Measurements from ENCODE around the gene ONECUT1.
A peak's percentile ranks its signal among the peaks of the same experiment; 100 is the strongest.

ONECUT1 gene

GRCh38 chr15:52783929-52784798 is 6.0 kb downstream of the ONECUT1 start:
- DNase-seq, result peak in 3 of 56 donors; percentile 10 to 51 (median 28)

DNA sequence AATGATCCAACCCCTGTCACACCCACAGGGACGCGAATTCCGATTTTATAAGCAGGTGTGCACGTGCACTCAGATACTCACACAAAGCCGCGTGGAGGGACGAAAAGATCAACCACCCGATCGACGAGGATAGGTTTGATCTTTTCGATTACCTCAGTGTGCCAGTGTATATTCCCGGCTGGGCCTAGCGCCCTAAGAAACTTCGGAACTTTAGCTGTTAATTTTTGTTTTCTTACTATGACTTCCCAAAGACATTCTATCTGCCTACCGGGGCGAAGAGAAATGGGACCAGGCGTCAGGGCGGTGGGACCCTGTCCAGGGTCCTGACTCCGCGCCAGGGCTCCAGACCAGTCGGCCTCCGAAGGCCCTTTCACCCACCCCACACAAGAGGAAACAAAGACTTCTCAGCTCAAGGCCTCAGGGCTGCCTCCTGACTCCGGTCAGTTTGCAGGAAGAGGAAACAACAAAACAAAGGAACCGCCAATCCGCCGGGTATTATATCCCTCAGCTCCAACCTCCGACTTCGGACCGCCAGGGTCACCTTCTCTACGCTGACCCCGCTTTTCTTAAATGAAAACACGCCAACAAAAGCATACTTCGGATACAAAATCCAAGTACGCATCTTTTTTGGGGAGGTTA is 6.8 kb downstream of the ONECUT1 start:
- DNase-seq, result peak in 3 of 56 donors; percentile 14 to 23 (median 22)

GRCh38 chr15:52782514-52782913 is 7.6 kb downstream of the ONECUT1 start:
- DNase-seq, result no peak

- peak in 38 of 56 donors; percentile 3 to 83 (median 32) for DNase-seq
Measured at GRCh38 chr15:52780172-52780980, 9.8 kb downstream of the ONECUT1 start.

- DNase-seq, result no peak
Measured at GRCh38 chr15:52778457-52778856, 11.7 kb downstream of the ONECUT1 start.

- no peak for DNase-seq
Measured at GRCh38 chr15:52772766-52773165, 17.4 kb downstream of the ONECUT1 start.

- no peak for DNase-seq
Measured at GRCh38 chr15:52765785-52766184, 24.4 kb downstream of the ONECUT1 start.

GRCh38 chr15:52764731-52765130 is 25.4 kb downstream of the ONECUT1 start:
- DNase-seq, result no peak

DNA sequence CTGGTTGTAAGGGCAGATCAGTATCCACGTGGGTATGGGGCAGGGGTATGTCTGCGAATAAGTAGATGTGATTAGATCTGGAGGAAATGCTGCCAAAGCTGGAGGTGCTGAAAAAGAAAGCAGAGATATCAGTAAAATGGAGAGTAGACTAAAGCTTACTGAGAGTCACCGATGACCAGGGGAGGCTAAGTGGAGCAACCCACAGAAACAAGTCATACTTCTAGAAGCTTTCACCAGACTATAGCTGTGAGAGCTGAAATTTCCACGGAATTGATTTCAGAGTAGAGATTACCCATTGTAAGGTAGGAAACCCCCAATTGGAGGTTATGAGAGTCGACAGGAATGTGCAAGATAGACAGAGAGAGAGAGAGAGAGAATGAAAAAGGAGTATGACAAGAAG is 27.5 kb downstream of the ONECUT1 start:
- DNase-seq, result no peak

GRCh38 chr15:52760562-52760961 is 29.6 kb downstream of the ONECUT1 start:
- no peak for DNase-seq

- DNase-seq, result no peak
Measured at GRCh38 chr15:52759969-52760368, 30.2 kb downstream of the ONECUT1 start.

DNA sequence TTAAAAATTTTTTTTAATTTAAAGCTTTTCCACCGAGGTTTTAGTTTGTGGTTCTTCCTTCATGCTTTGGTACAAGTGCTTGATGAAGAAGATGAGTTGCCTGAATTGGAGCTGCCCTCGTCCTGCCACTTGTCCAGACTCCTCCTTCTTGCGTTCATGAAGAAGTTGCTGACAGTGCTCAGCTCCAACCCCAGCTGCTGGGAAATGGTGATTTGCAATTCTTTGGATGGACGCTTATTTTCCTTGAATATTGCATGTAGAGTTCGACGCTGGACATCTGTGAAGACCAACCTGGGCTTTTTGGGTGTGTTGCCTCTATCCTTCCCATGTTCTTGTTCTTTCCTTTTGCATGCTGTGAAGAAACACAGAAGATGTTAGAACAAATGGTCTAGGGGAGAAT is 32.6 kb downstream of the ONECUT1 start:
- no peak for DNase-seq

- no peak for DNase-seq
Measured at GRCh38 chr15:52751522-52751921, 38.6 kb downstream of the ONECUT1 start.

DNA sequence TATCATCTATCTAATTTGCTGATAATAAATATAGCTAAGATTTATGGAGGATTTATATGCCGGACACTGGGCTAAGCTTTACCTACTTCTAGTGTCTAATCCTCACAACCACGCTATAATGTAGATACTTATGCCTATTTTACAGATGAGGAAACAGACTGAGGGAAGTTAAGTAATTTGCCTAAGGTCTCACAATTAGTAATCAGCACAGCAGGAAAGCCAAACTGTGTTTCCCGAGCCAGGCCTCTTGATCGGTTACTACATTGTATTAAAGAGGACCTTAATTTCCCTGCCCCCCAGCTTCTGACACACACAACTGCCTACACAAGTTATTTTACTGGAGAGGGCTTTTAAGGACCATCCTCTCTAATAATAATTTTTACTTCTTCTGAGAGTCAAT is 40.9 kb downstream of the ONECUT1 start:
- no peak for DNase-seq

GRCh38 chr15:52746162-52746757 is 43.9 kb downstream of the ONECUT1 start:
- DNase-seq, result no peak

- DNase-seq, result no peak
Measured at GRCh38 chr15:52745326-52746161, 44.6 kb downstream of the ONECUT1 start.

DNA sequence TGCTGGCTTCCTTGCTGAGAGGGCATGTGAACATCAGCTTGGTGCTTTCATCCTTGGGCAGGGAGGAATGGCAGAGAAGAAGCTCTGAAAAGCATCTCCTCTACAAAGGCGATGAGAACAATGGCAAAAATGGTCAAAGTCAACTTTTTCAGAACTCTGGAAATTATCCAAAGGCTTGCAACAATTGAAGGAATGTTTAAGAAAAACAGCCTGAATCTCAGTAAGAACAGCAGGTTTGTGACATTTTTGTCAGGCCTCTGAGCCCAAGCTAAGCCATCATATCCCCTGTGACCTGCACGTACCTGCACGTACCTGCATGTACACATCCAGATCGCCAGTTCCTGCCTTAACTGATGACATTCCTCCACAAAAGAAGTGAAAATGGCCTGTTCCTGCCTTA is 51.8 kb downstream of the ONECUT1 start:
- DNase-seq, result no peak

DNA sequence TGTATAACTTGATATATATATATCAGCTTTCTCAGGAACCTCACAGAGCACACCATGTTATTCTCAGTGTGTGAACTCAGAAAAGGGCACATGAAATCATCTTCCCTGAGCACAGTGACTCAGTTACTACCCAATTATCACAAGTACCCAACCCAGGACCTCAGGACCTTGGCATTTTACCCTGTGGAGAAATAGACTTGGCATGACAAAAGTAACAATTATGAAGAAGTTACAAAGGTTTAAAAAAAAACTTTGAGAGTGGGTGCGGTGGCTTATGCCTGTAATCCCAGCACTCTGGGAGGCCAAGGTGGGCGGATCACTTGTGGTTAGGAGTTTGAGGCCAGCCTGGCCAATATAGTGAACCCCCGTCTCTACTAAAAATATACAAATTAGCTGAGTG is 52.4 kb downstream of the ONECUT1 start:
- DNase-seq, result no peak

DNA sequence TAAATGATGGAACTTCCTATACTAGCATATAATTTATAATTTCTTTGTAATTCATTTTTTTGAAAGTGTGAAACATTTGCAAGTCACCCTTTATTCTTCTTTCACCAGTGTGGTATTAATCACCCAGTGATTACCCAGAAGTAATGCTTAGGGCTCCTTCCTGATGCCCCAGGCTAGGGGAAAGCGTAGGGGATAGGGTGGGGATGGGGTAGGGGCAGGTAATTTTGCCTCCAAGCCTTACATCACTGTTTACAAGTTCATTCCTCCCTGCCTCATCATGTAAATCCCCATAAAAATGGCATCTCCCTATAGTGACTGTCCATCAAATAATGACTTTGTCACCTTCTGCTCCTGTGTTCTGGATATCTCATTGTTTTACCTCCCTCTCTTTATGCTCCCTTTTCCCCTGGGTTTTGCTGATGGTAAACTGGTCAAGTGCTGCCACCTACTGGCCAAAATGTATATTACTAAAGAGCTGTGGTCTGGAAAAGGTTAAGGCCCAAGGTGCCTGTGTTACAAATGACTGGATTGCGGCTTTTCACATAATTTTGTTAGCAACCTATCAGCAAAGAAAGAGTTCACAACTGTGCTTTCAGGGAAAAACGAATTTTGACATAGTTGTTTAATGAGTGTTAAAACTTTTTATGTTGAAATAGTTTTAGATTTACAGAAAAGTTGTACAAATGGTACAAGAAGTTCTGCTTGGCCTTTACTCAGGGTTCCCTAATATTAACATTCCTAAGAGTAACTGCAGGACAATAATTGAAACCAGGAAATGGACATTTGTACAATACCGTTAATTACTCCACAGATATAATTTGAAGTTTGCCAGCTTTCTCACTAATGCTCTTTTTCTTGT is 54.7 kb downstream of the ONECUT1 start:
- peak in 30 of 56 donors; percentile 0 to 72 (median 18) for DNase-seq

GRCh38 chr15:52734329-52734728 is 55.8 kb downstream of the ONECUT1 start:
- no peak for DNase-seq

All from amygdala (tissue), 56 donors.